ENCODE results near the gene ZSCAN1. TPM values are rescaled to one million over a fixed set of nuclear protein-coding genes. Genes with fewer than 3 reads are reported as not detected.

The ZSCAN1 gene
- total and polyA plus RNA-seq, 2 of the 4 experiments (the other 2 are of a cell fraction): not detected

DNA sequence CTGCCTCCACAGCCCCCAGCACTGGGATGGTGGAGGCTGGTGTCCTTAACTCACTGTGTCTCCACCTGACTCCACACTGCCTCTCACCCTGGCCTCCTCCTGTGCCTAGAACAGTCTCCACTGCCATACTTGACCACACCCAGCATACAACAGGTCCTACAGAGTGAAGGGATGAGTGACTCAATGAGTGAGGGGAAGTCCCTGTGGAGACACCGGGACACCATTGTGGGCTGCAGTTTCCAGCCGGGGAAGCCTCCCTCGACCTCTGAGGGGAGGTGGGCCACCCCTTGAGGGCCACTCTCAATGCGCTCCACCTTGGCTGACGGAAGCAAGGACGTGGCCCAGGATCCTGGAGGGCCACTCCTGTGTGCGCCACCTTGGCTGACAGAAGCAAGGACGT lies 22.4 kb downstream of the ZSCAN1 start:
- Histone ChIP-seq H3K27me3 (ENCODE audit: control insufficient read depth, insufficient read depth, low read length) (no peaks in the 10 kb centered on the region), H3K4me1 (ENCODE audit: control insufficient read depth, insufficient read depth, low read length) (0 out of 2 replicates have a peak, but pooled peaks cover 2% of the 10 kb centered on the region), H3K27ac (ENCODE audit: insufficient read depth, low read length) (no peak overlapping the region), H4K8ac (ENCODE audit: low read depth in 2 of 2, low read length in 2 of 2) (no peak overlapping the region), H2BK5ac (ENCODE audit: low read depth, low read length, poor library complexity, severe bottlenecking) (no peak overlapping the region), H3K9me1 (ENCODE audit: insufficient read depth, low read length) (no peaks in the 10 kb centered on the region), H3K4ac (ENCODE audit: low read depth, low read length) (no peak overlapping the region), H2AK9ac (replicated peaks; ENCODE audit: low read depth, low read length, poor library complexity) (no peak overlapping the region), H2BK15ac (ENCODE audit: low read depth, low read length) (no peak overlapping the region), H3K4me3 (ENCODE audit: insufficient read depth, low read depth, low read length) (no peak overlapping the region), H3K36me3 (ENCODE audit: control insufficient read depth, insufficient read depth, low read length) (no peaks in the 10 kb centered on the region), H3K9me3 (ENCODE audit: control insufficient read depth, insufficient read depth, low read length) (peaks cover 52% of the 10 kb centered on the region), H3K79me1 (ENCODE audit: low read depth in 1 of 2, low read length in 2 of 2) (no peaks in the 10 kb centered on the region), H2AK5ac (ENCODE audit: low read depth, low read length) (no peak overlapping the region), H4K20me1 (ENCODE audit: insufficient read depth, low read length) (no peaks in the 10 kb centered on the region), H2BK120ac (ENCODE audit: low read depth, low read length) (no peak overlapping the region), H2BK20ac (ENCODE audit: low read depth, low read length) (no peak overlapping the region), H2AFZ (replicated peaks; ENCODE audit: low read length, poor library complexity) (no peak overlapping the region), H3K56ac (ENCODE audit: extremely low read depth, insufficient read depth, low read length) (no peak overlapping the region), H4K5ac (ENCODE audit: low read depth, low read length) (no peak overlapping the region), H3K18ac (ENCODE audit: low read depth, low read length) (no peak overlapping the region), H3K23ac (ENCODE audit: low read depth, low read length) (no peak overlapping the region), H3K9ac (ENCODE audit: low read depth, low read length) (no peak overlapping the region), H3K4me2 (ENCODE audit: low read depth, low read length) (no peak overlapping the region), H4K91ac (ENCODE audit: insufficient read depth, low read depth, low read length) (no peak overlapping the region), H3K14ac (replicated peaks; ENCODE audit: low read depth, low read length) (no peak overlapping the region)
- ChIA-PET CTCF (no interaction called here), POLR2A (ENCODE audit: unreplicated experiment) (no interaction called here)
- no CpG with 5 or more reads among the region's 8 CpGs for WGBS, 2 experiments (ENCODE audit: extremely low coverage in 2 of 2, insufficient read length in 1 of 2)
- TF ChIP-seq RFX5 (IDR thresholded peaks at IDR 0.05; ENCODE audit: low read depth, low read length) (no peak), MXI1 (IDR thresholded peaks at IDR 0.05; ENCODE audit: borderline replicate concordance, low read depth, low read length) (no peak), SMC3 (IDR thresholded peaks at IDR 0.05; ENCODE audit: low read depth, low read length) (no peak), RCOR1 (IDR thresholded peaks at IDR 0.05; ENCODE audit: insufficient replicate concordance, low read length) (no peak), MAZ (IDR thresholded peaks at IDR 0.05; ENCODE audit: borderline replicate concordance, low read depth, low read length) (no peak), CHD1 (IDR thresholded peaks at IDR 0.05; ENCODE audit: low read depth, low read length) (no peak)
- TF ChIP-seq, protein P1, sequence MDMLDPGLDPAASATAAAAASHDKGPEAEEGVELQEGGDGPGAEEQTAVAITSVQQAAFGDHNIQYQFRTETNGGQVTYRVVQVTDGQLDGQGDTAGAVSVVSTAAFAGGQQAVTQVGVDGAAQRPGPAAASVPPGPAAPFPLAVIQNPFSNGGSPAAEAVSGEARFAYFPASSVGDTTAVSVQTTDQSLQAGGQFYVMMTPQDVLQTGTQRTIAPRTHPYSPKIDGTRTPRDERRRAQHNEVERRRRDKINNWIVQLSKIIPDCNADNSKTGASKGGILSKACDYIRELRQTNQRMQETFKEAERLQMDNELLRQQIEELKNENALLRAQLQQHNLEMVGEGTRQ (IDR thresholded peaks at IDR 0.05; ENCODE audit: low read depth, low read length): no peak
- ATAC-seq (ENCODE audit: low read depth) (no peak), DNase-seq (no peak)
- intact Hi-C loops (cut with micrococcal nuclease) (no loop called here), dilution Hi-C loops (cut with HindIII; ENCODE audit: low sequenced_read_pairs, unreplicated experiment) (no loop called here), in situ Hi-C loops (cut with MboI; ENCODE audit: low sequenced_read_pairs) (no loop called here)
- no TSS peak for BruUV-seq (replicated peaks)
